ENCODE measurements around the gene NRSN2.

DNA sequence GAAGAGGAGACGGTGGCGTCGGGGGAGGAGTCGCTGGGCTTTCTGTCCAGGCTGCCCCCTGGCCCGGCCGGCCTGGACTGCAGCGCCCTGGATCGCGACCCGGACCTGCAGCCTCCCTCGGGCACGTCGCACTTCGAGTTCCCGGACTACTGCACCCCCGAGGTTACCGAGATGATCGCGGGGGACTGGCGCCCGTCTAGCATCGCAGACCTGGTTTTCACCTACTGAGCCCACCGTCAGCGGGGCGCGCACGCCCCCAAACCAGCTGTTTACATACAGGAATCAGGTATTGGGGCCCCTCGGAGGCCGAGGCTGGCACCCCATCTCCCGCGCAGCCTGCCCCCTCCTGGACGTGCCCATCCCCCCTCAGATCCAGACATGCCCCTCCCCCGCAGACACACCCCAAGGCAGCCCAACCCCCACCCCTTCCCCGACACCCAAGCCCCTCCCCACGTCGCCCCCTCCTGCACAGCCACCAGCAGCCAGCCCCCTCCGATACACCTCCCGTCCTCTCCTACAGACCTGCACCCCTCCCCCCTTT, 20.2 kb upstream of the NRSN2 start:
- TF ChIP-seq, protein P1, sequence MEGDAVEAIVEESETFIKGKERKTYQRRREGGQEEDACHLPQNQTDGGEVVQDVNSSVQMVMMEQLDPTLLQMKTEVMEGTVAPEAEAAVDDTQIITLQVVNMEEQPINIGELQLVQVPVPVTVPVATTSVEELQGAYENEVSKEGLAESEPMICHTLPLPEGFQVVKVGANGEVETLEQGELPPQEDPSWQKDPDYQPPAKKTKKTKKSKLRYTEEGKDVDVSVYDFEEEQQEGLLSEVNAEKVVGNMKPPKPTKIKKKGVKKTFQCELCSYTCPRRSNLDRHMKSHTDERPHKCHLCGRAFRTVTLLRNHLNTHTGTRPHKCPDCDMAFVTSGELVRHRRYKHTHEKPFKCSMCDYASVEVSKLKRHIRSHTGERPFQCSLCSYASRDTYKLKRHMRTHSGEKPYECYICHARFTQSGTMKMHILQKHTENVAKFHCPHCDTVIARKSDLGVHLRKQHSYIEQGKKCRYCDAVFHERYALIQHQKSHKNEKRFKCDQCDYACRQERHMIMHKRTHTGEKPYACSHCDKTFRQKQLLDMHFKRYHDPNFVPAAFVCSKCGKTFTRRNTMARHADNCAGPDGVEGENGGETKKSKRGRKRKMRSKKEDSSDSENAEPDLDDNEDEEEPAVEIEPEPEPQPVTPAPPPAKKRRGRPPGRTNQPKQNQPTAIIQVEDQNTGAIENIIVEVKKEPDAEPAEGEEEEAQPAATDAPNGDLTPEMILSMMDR (IDR thresholded peaks at IDR 0.05; ENCODE audit: low read depth, low read length): no peak
- TF ChIP-seq, protein P2, sequence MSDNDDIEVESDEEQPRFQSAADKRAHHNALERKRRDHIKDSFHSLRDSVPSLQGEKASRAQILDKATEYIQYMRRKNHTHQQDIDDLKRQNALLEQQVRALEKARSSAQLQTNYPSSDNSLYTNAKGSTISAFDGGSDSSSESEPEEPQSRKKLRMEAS (IDR thresholded peaks at IDR 0.05; ENCODE audit: low read depth, low read length): no peak

Measured in NB4 (cell line).